Spleen (tissue), 11 donors: Measurements from ENCODE around the gene PHF21B. TPM values are rescaled to one million over a fixed set of nuclear protein-coding genes. Genes with fewer than 3 reads are reported as not detected.

Experiments used
- DNase-seq: peaks from one replicate; pipeline ENCODE4 v3.0.0-alpha.2; 2020
- H3K27ac ChIP-seq, 8 donors: fragments of 200-600 bp; sonication (generic) in 7 of 8; 1 replicate in 4 of 8; 2 replicates in 4 of 8; pipeline versions ENCODE4 v1.5.0 to v1.8.0; 2016 to 2021; ENCODE audit warnings: inconsistent platforms in 4 of 8, mild to moderate bottlenecking in 4 of 8, moderate library complexity in 1 of 8
- H3K27me3 ChIP-seq, 7 donors: fragments of 200-600 bp; sonication (generic) in 6 of 7; replicated peaks in 1 of 7; 1 replicate in 4 of 7; 2 replicates in 3 of 7; pipeline versions ENCODE4 v1.5.0 to v1.8.0; 2016 to 2021; ENCODE audit warnings: inconsistent platforms in 3 of 7, mild to moderate bottlenecking in 1 of 7
- H3K36me3 ChIP-seq, 6 donors: fragments of 200-600 bp; sonication (generic) in 5 of 6; 1 replicate in 4 of 6; 2 replicates in 2 of 6; pipeline versions ENCODE4 v1.5.0 to v1.8.0; 2016 to 2021; ENCODE audit warnings: inconsistent platforms in 2 of 6
- H3K4me1 ChIP-seq, 6 donors: fragments of 200-600 bp; sonication (generic) in 5 of 6; 1 replicate in 3 of 6; 2 replicates in 3 of 6; pipeline versions ENCODE4 v1.5.0 to v1.8.0; 2016 to 2021; ENCODE audit warnings: inconsistent platforms in 3 of 6
- H3K4me3 ChIP-seq, 8 donors: fragments of 200-600 bp; sonication (generic) in 7 of 8; 1 replicate in 4 of 8; 2 replicates in 4 of 8; pipeline versions ENCODE4 v1.5.0 to v1.8.0; 2016 to 2021; ENCODE audit warnings: inconsistent platforms in 4 of 8, mild to moderate bottlenecking in 4 of 8, moderate library complexity in 2 of 8
- H3K9me3 ChIP-seq, 8 donors: fragments of 200-600 bp; sonication (generic) in 7 of 8; 1 replicate in 4 of 8; 2 replicates in 4 of 8; pipeline versions ENCODE4 v1.5.0 to v1.8.0; 2016 to 2021; ENCODE audit warnings: inconsistent platforms in 4 of 8
- POLR2A ChIP-seq, 3 donors: fragments of 450-650 bp; IDR thresholded peaks; one replicate each; pipeline ENCODE4 v1.5.1; 2017; ENCODE audit warnings: antibody characterized with exemption in 3 of 3, mild to moderate bottlenecking in 1 of 3
- POLR2AphosphoS5 ChIP-seq, 3 donors: sonication (generic); formaldehyde crosslinking; IDR thresholded peaks; one replicate each; pipeline ENCODE4 v1.5.1; 2017; ENCODE audit warnings: antibody characterized with exemption in 3 of 3
- WGBS, 5 donors: extraction: QIAGEN DNeasy Blood & Tissue Kit in 3 of 5; methylation state at CpG; one replicate each; pipeline versions ENCODE4 v1.1.5 to v1.1.7; 2013 to 2018; 5-methylcytosine and 5-hydroxymethylcytosine counted together
- intact Hi-C: fragments of 100-400 bp; cut with DNase I; formaldehyde crosslinking; loops from one replicate; pipeline ENCODE4 v1.15.0; 2023; ENCODE audit warnings: low total_unique reads
- polyA plus RNA-seq, 3 donors: library from polyadenylated mRNA; stranded (reverse); fragments of 200-250 nt; gene quantifications; one replicate each; pipeline ENCODE4 v1.2.1, GENCODE V29; 2013
- total RNA-seq, 7 donors: library from RNA; depleted of rRNA in 3 of 7; stranded (reverse); fragments of >200 nt in 3 of 7; fragmentation: NEBNext Ultra II Directional in 4 of 7; extraction: Animal tissue kit (Norgen Biotek cat#: 25700) in 4 of 7; gene quantifications; one replicate each; pipeline versions ENCODE4 v1.1.0 to v1.2.1, GENCODE V29; 2016 to 2021
- TF ChIP-seq, protein P1 (sequence below), 11 experiments: fragments of 200-600 bp in 7 of 11; fragments of 450-650 bp in 4 of 11; sonication (generic) in 4 of 11; IDR thresholded peaks in 8 of 11; conservative IDR thresholded peaks in 3 of 11; 1 replicate in 7 of 11; 2 replicates in 4 of 11; pipeline versions ENCODE4 v1.4.0 to v1.8.0; 2016 to 2021; ENCODE audit warnings: antibody characterized with exemption in 11 of 11, inconsistent platforms in 4 of 11, mild to moderate bottlenecking in 1 of 11
- donor health status: healthy with polysubstance abuse.
- donor health status: DM: no; HTN: no; CAD: no; lungs with moderate emphysema.
- donor health status: DM: no; HTN: no; CAD: no.
- donor health status: Bipolar disorder and iron deficiency.
- donor health status: healthy.
- donor health status: DM: no; HTN: no; CAD: no.
- donor health status: DM: yes; HTN: yes; CAD: no.

The PHF21B gene
- total and polyA plus RNA-seq, 10 donors = 0.03 to 0.46 (median 0.09) TPM; not detected in 4

DNA sequence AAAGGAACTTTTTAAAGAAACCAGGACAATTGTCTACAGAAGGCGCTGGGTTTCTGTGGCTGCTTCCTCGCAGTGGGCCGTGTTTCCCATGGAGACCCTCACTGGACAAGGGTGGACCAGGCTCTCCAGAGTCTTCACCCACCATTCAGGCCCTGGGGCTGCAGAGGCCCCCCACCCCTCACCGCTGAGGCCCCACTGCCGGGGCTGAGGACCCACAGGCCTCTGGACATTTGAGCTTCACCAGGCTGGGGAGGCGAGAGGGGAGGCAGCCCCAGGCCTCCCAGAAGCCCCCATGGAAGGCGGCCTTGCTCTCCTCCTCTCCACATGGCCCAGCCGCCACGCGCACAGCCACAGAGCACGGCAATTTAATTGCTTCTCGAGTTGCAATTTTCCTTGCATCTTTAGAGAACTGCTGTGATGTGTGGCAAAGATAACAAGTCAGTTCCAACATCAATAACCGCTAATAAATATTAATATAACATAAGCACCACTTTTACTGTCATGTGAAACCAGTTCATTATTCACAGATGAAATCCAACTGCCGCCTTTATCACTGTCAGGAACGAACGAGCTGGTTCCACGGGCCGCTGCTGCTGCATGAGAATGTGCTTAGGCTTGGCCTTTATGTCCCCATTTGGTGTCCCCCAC lies 81.0 kb downstream of the PHF21B start:
- intact Hi-C loops = no loop called here
- H3K4me3 ChIP-seq = no peak overlapping the region
- H3K36me3 ChIP-seq = no peaks in the 10 kb centered on the region
- 87 to 92% (median 88%) methylated on average over 17 to 18 of the region's 18 CpGs for WGBS, 5 donors
- peaks cover 0 to 5% (median 0%) of the 10 kb centered on the region in 6 donors for H3K4me1 ChIP-seq
- H3K27ac ChIP-seq = no peak overlapping the region
- DNase-seq = peak; percentile 37
- peaks cover 0 to 9% (median 3%) of the 10 kb centered on the region in 8 donors for H3K9me3 ChIP-seq
- H3K27me3 ChIP-seq = peaks cover 0 to 8% (median 0%) of the 10 kb centered on the region in 7 donors
- TF ChIP-seq, protein P1, sequence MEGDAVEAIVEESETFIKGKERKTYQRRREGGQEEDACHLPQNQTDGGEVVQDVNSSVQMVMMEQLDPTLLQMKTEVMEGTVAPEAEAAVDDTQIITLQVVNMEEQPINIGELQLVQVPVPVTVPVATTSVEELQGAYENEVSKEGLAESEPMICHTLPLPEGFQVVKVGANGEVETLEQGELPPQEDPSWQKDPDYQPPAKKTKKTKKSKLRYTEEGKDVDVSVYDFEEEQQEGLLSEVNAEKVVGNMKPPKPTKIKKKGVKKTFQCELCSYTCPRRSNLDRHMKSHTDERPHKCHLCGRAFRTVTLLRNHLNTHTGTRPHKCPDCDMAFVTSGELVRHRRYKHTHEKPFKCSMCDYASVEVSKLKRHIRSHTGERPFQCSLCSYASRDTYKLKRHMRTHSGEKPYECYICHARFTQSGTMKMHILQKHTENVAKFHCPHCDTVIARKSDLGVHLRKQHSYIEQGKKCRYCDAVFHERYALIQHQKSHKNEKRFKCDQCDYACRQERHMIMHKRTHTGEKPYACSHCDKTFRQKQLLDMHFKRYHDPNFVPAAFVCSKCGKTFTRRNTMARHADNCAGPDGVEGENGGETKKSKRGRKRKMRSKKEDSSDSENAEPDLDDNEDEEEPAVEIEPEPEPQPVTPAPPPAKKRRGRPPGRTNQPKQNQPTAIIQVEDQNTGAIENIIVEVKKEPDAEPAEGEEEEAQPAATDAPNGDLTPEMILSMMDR (IDR thresholded peaks at IDR 0.05 in 8 of 11, conservative IDR thresholded peaks at IDR 0.05 in 3 of 11) = no peak
- TF ChIP-seq POLR2AphosphoS5 (IDR thresholded peaks at IDR 0.05) (no peak), POLR2A (IDR thresholded peaks at IDR 0.05) (no peak)

DNA sequence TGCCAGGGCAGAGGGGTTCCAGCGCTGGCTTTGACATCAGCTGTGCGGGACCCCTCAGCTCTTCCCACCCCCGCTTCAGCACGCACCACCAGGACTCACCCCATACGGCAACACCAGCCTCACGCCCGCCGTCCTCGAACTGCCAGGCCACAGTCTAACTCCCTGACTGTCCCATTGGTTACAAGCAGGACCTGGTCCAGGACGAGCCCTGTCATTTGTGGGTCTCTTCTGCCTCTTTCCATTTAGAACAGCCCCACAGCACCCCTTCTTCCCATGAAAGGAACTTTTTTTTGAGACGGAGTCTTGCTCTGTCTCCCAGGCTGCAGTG lies 81.7 kb downstream of the PHF21B start:
- Histone ChIP-seq H3K27ac (no peak overlapping the region), H3K27me3 (peaks cover 0 to 6% (median 0%) of the 10 kb centered on the region in 7 donors), H3K4me3 (no peak overlapping the region), H3K4me1 (peaks cover 0 to 5% (median 0%) of the 10 kb centered on the region in 6 donors), H3K36me3 (no peaks in the 10 kb centered on the region), H3K9me3 (peaks cover 0 to 13% (median 4%) of the 10 kb centered on the region in 8 donors)
- TF ChIP-seq POLR2AphosphoS5 (IDR thresholded peaks at IDR 0.05) = no peak
- intact Hi-C loops = no loop called here
- 90 to 92% (median 91%) methylated on average over 11 of the region's 11 CpGs for WGBS, 5 donors
- no peak for DNase-seq

DNA sequence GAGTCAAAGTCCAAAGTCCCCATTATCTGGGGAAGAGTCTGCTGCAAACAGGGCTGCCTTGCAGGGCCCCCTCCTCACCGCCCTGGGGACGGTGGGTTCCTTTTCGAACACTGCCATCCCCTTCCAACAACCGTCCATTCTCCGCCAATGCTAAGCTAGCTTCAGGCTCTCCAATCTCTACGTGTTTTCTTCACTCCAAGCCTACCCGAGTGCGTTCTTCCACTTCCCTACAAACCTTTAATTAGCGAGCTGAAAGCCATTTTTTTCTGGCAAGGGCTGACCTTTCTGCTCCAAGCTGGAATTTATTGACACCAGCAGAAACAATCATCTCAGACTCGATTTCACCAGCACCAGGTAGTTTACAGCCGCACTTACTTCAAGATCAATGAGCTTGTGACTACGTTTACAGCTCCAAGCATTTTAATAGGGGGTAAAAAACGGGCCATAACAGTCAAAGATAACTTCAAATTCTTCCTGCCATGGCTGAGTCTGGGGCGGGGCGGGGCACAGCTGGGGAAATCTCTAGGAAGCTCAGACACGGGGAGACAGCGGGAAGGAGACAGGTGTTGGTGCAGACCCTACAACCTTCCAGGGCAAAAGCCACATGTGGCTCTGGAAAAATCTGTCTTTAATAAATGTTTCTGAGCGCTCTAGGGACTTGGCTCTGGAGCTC lies 82.2 kb downstream of the PHF21B start:
- no peak overlapping the region for H3K27ac ChIP-seq
- peaks cover 0 to 13% (median 4%) of the 10 kb centered on the region in 8 donors for H3K9me3 ChIP-seq
- intact Hi-C loops = no loop called here
- TF ChIP-seq, protein P1 (IDR thresholded peaks at IDR 0.05 in 8 of 11, conservative IDR thresholded peaks at IDR 0.05 in 3 of 11) = no peak
- TF ChIP-seq POLR2A (IDR thresholded peaks at IDR 0.05) = no peak
- TF ChIP-seq POLR2AphosphoS5 (IDR thresholded peaks at IDR 0.05) = no peak
- peak; percentile 37 for DNase-seq
- H3K4me3 ChIP-seq = no peak overlapping the region
- peaks cover 0 to 5% (median 0%) of the 10 kb centered on the region in 6 donors for H3K4me1 ChIP-seq
- 68 to 83% (median 78%) methylated on average over 18 of the region's 18 CpGs for WGBS, 5 donors
- peaks cover 0 to 6% (median 0%) of the 10 kb centered on the region in 7 donors for H3K27me3 ChIP-seq
- H3K36me3 ChIP-seq = no peaks in the 10 kb centered on the region

- H3K36me3 ChIP-seq = no peaks in the 10 kb centered on the region
- no peak overlapping the region for H3K4me3 ChIP-seq
- peak; percentile 69 for DNase-seq
- H3K27me3 ChIP-seq = peaks cover 0 to 6% (median 0%) of the 10 kb centered on the region in 7 donors
- WGBS, 5 donors = 83 to 92% (median 85%) methylated on average over 23 to 32 of the region's 32 CpGs
- H3K9me3 ChIP-seq = peaks cover 0 to 13% (median 4%) of the 10 kb centered on the region in 8 donors
- H3K4me1 ChIP-seq = peaks cover 0 to 4% (median 0%) of the 10 kb centered on the region in 6 donors
- intact Hi-C loops = no loop called here
- TF ChIP-seq, protein P1 (IDR thresholded peaks at IDR 0.05 in 8 of 11, conservative IDR thresholded peaks at IDR 0.05 in 3 of 11) = no peak
- no peak overlapping the region for H3K27ac ChIP-seq
These were observed 83.1 kb downstream of the PHF21B start for GRCh38 chr22:44926491-44927415.
